ENCODE measurements around the gene LVRN. TPM values are rescaled to one million over a fixed set of nuclear protein-coding genes. Genes with fewer than 3 reads are reported as not detected.
"Not testable (repeated sequence)": the region's sequence is repeated elsewhere in the genome, so short reads cannot be mapped to it uniquely, and the experiment has no call there.

LVRN gene
- total RNA-seq (not detected), polyA plus RNA-seq (ENCODE audit: insufficient read depth, low read depth, low replicate concordance) (not detected)
- long read RNA-seq, donor 1, result 0 reads
- long read RNA-seq, donor 2, partial matches to known transcripts, result 0 of 1 reads
- long read RNA-seq, donor 2, other reads (novel, unspliced or antisense), result 0 of 1 reads
- long read RNA-seq, donor 3, result 0 reads
- long read RNA-seq, donor 4, result 0 reads
- long read RNA-seq, donor 5, result 0 reads
- long read RNA-seq, donor 6, result 0 reads
- long read RNA-seq, donor 7, result 0 reads
- long read RNA-seq, donor 8, result 0 reads
- long read RNA-seq, donor 9, result 0 reads
- long read RNA-seq, donor 10, partial matches to known transcripts, result 1,575 of 1,575 reads
- long read RNA-seq, donor 10, other reads (novel, unspliced or antisense), result 0 of 1,575 reads

GRCh38 chr5:115962239-115962564 lies at the start of gene LVRN:
Gene LVRN, plus strand, starts transcription at chr5:115962475. Its CDS starts 143 bp downstream, at chr5:115962618.
- Histone ChIP-seq H3K4me3 (ENCODE audit: low read length in 3 of 3) (peak within 1 kb of the TSS in 2 of 3 donors; percentile 18 to 54), H3K9me3 (ENCODE audit: control insufficient read depth in 2 of 3, insufficient read depth in 1 of 3, low read length in 3 of 3) (no peaks in the 10 kb centered on the region), H3K9ac (ENCODE audit: low read length in 3 of 3) (no peak within 1 kb of the TSS), H3K4me1 (ENCODE audit: control insufficient read depth in 2 of 3, insufficient read depth in 2 of 3, low read depth in 1 of 3, low read length in 3 of 3) (peaks cover 0 to 8% (median 0%) of the 10 kb centered on the region in 3 donors), H3K36me3 (ENCODE audit: control insufficient read depth in 2 of 3, insufficient read depth in 3 of 3, low read length in 3 of 3) (no peaks in the 10 kb centered on the region), H3K27me3 (ENCODE audit: control insufficient read depth, insufficient read depth, low read length) (peaks cover 21% of the 10 kb centered on the region), H3K27ac (ENCODE audit: low read depth in 2 of 2, low read length in 2 of 2) (no peak within 1 kb of the TSS)
- intact Hi-C loops (cut with DNase I), result no loop called here
- DNase-seq (peak in 2 of 5 donors; percentile 41 to 48), FAIRE-seq (no peak)
- no peak for TF ChIP-seq CTCF (IDR thresholded peaks at IDR 0.05; ENCODE audit: borderline replicate concordance, extremely low read depth, insufficient read depth)

DNA sequence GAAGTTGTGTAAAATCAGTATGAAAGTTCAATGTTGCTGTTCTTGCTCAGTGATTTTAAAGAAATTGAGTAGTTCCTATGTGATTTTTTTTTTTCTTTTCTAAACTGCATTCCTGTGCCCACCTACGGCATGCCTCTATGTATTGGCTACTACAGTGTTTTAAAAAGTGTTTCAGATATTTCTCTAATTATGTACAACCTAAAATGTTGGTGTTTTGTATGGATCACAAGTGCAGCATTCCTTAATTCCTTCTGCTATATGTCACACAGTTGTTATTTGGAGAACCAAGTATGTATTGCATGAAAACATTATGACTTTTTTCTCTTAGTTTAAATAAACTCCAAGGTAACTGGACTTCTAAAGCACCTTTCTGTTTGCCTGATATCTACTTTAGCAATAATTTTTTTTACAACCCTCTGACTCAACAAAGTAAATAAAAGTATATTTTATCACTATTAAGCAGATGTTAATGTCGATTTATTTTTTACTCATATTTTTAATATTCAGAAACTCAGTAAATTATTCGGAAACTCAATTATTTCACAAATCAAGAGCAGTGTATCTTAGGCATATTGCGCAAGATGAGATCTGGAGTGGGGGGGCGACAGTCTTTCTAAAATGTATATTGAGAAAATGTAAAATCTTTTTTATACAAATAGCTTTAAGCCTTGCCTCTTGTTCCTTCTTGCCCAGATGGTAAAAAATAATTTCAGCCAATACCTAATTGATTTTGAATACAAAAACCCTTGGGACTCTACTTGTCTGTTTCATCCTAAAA lies 48.5 kb upstream of the LVRN start:
- FAIRE-seq, result peak; percentile 74
- intact Hi-C loops (cut with DNase I), result not testable (repeated sequence)

DNA sequence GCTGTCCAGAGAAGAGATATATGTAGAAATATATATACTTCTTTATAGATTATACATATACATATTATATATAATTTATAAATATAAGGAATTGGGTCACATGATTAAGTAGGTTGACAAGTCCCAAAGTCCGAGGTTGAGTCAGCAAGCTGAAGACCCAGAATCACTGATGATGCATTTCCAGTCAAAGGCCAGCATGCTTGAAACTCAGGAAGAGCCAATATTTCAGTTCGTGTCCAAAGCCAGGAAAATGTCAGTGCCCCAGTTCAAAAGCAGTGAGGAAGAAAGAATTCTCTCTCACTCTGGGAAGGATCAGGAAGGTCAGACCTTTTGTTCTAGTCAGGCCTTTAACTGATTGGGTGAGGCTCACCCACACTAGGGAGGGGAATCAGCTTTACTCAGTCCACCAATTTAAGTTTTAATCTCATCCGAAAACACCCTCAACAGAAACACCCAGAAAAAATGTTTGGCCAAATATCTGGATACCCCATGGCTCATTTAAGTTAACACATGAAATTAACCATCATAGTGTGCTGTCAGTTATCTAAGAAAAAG lies 42.0 kb upstream of the LVRN start:
- H3K27me3 ChIP-seq (ENCODE audit: control insufficient read depth, insufficient read depth, low read length), result no peaks in the 10 kb centered on the region
- TF ChIP-seq CTCF (IDR thresholded peaks at IDR 0.05; ENCODE audit: borderline replicate concordance, extremely low read depth, insufficient read depth), result no peak
- no peak overlapping the region for H3K9ac ChIP-seq (ENCODE audit: low read length in 3 of 3)
- DNase-seq, result no peak
- no peaks in the 10 kb centered on the region for H3K36me3 ChIP-seq (ENCODE audit: control insufficient read depth in 2 of 3, insufficient read depth in 3 of 3, low read length in 3 of 3)
- no peak for FAIRE-seq
- H3K4me1 ChIP-seq (ENCODE audit: control insufficient read depth in 2 of 3, insufficient read depth in 2 of 3, low read depth in 1 of 3, low read length in 3 of 3), result no peaks in the 10 kb centered on the region
- H3K9me3 ChIP-seq (ENCODE audit: control insufficient read depth in 2 of 3, insufficient read depth in 1 of 3, low read length in 3 of 3), result no peaks in the 10 kb centered on the region
- H3K4me3 ChIP-seq (ENCODE audit: low read length in 3 of 3), result no peak overlapping the region
- H3K27ac ChIP-seq (ENCODE audit: low read depth in 2 of 2, low read length in 2 of 2), result no peak overlapping the region
- intact Hi-C loops (cut with DNase I), result no loop called here

More for the DNA sequence above, 48.5 kb upstream of the LVRN start:
- DNase-seq; H3K27me3 ChIP-seq (ENCODE audit: control insufficient read depth, insufficient read depth, low read length); H3K9me3 ChIP-seq (ENCODE audit: control insufficient read depth in 2 of 3, insufficient read depth in 1 of 3, low read length in 3 of 3); H3K36me3 ChIP-seq (ENCODE audit: control insufficient read depth in 2 of 3, insufficient read depth in 3 of 3, low read length in 3 of 3); H3K4me1 ChIP-seq (ENCODE audit: control insufficient read depth in 2 of 3, insufficient read depth in 2 of 3, low read depth in 1 of 3, low read length in 3 of 3); H3K4me3 ChIP-seq (ENCODE audit: low read length in 3 of 3); H3K27ac ChIP-seq (ENCODE audit: low read depth in 2 of 2, low read length in 2 of 2); H3K9ac ChIP-seq (ENCODE audit: low read length in 3 of 3): not testable (repeated sequence)

- DNase-seq; H3K4me1 ChIP-seq (ENCODE audit: control insufficient read depth in 2 of 3, insufficient read depth in 2 of 3, low read depth in 1 of 3, low read length in 3 of 3); H3K27me3 ChIP-seq (ENCODE audit: control insufficient read depth, insufficient read depth, low read length); H3K9me3 ChIP-seq (ENCODE audit: control insufficient read depth in 2 of 3, insufficient read depth in 1 of 3, low read length in 3 of 3); H3K9ac ChIP-seq (ENCODE audit: low read length in 3 of 3); FAIRE-seq; intact Hi-C loops (cut with DNase I); H3K4me3 ChIP-seq (ENCODE audit: low read length in 3 of 3); H3K27ac ChIP-seq (ENCODE audit: low read depth in 2 of 2, low read length in 2 of 2); H3K36me3 ChIP-seq (ENCODE audit: control insufficient read depth in 2 of 3, insufficient read depth in 3 of 3, low read length in 3 of 3): not testable (repeated sequence)
These were observed 33.5 kb upstream of the LVRN start for GRCh38 chr5:115928578-115929407.

DNA sequence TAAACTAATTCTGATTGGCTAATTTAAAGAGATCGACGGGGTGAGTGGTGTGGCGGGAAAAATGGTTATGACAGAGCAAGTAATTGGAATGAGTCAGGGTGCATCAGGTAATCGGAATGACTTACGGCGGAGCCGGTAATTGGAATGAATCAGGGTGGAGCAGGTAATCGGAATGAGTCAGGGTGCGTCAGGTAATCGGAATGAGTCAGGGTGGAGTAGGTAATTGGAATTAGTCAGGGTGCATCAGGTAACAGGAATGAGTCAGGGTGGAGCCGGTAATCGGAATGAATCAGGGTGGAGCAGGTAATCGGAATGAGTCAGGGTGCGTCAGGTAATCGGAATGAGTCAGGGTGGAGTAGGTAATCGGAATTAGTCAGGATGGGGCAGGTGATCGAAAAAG lies 32.1 kb upstream of the LVRN start:
- intact Hi-C loops (cut with DNase I); H3K4me1 ChIP-seq (ENCODE audit: control insufficient read depth in 2 of 3, insufficient read depth in 2 of 3, low read depth in 1 of 3, low read length in 3 of 3): not testable (repeated sequence)

More for the DNA sequence above, 32.1 kb upstream of the LVRN start:
- H3K4me3 ChIP-seq (ENCODE audit: low read length in 3 of 3); H3K9ac ChIP-seq (ENCODE audit: low read length in 3 of 3); FAIRE-seq; H3K36me3 ChIP-seq (ENCODE audit: control insufficient read depth in 2 of 3, insufficient read depth in 3 of 3, low read length in 3 of 3); DNase-seq; H3K27ac ChIP-seq (ENCODE audit: low read depth in 2 of 2, low read length in 2 of 2); H3K9me3 ChIP-seq (ENCODE audit: control insufficient read depth in 2 of 3, insufficient read depth in 1 of 3, low read length in 3 of 3); H3K27me3 ChIP-seq (ENCODE audit: control insufficient read depth, insufficient read depth, low read length): not testable (repeated sequence)

All from kidney (tissue), 22 donors.